NB4 (cell line): Measurements from ENCODE around the gene IVL.

Experiments
- CTCF ChIP-seq: IDR thresholded peaks from one replicate; pipeline ENCODE4 v1.5.1; 2012; ENCODE audit warnings: low read depth, low read length
- MYC ChIP-seq: IDR thresholded peaks from 2 replicates; pipeline ENCODE4 v1.6.1; 2011; ENCODE audit warnings: low read depth, low read length
- POLR2A ChIP-seq: IDR thresholded peaks from 2 replicates; pipeline ENCODE4 v1.6.1; 2011; ENCODE audit warnings: mild to moderate bottlenecking; ENCODE audit not compliant: insufficient read length; ENCODE audit errors: extremely low read depth

GRCh38 chr1:152899883-152900282 is 8.5 kb upstream of the IVL start:
- TF ChIP-seq CTCF (no peak), POLR2A (no peak), MYC (no peak)
